ENCODE measurements around the gene CHMP4A.
A peak's percentile ranks its signal among the peaks of the same experiment; 100 is the strongest.
"Not testable (repeated sequence)": the region's sequence is repeated elsewhere in the genome, so short reads cannot be mapped to it uniquely, and the experiment has no call there.

CHMP4A gene

DNA sequence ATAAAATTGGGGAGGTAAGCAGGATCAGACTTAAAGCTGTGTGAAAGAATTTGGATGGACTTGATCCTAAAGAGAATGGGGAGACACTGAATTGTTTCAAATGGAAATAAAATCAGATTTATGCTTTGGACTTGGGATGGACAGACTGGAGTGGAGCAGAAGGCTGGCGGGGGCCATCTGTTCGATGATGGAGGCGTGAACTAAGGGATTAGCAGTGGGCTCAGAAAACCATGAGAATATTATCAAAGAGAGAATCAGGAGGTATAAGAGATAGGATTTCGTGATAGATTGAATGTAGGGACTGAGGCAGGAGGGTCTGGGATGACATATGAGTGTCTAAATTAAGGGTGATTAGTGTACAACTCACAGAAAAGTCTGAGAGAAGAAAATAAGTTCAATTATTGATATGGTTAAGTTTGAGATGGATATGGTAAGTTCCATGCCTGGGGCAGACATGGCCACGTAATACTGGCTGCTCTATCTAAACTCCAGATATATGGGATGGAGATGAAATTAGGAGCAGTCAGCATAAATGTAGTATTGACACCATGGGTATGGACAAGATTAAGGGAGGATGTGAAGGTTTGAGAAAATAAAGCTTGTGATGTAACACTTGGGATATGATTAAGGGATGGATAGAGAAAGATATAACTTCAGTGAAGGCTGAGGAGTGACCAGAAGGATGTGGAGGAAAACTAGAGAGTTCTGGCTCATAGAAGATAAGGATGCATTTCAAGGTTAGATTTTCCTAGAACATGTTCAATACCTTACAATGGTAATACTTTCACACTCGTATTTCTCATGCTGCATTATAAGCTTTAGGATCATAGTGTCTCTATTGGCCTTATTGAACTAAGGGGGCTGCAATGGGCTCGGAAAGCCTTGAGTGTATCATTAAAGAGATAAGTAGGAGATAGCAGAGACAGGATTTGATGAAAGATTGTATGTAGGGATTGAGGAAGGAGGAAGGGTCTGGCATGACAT, 8.8 kb downstream of the CHMP4A start:
- CTCF ChIA-PET, result no interaction called here

DNA sequence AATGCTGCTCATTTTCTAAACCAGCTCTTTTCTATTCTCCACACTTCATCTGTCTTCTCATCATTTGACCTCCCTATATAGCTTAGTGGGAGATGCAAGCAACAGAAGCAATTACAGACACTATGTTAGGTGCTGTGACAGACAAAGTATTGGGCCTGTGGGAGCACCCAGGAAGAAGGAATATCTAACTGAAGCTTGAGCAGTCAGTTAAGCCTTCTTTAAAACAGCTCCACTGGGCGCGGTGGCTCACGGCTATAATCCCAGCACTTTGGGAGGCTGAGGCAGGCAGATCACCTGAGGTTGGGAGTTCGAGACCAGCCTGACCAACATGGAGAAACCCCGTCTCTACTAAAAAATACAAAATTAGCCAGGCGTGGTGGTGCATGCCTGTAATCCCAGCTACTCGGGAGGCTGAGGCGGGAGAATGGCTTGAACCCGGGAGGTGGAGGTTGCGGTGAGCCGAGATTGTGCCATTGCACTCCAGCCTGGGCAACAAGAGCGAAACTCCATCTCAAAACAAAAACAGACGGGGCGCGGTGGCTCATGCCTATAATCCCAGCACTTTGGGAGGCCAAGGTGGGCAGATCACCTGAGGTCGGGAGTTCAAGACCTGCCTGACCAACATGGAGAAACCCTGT, 9.9 kb downstream of the CHMP4A start:
- not testable (repeated sequence) for H3K27me3 Mint-ChIP-seq, H3K27ac Mint-ChIP-seq, DNase-seq, H3K4me3 Mint-ChIP-seq
- Mint-ChIP-seq H3K36me3 (peaks cover 85% of the 10 kb centered on the region), H3K9me3 (peaks cover 17% of the 10 kb centered on the region), H3K4me1 (peaks cover 27% of the 10 kb centered on the region)
- CTCF ChIA-PET, result interaction anchor here (1.2 to 1.3 kb wide), 2 partner anchors 94 to 105 kb away, joined by 4 read pairs; partner anchors contain the start of gene CIDEB

More for the DNA sequence above, 8.8 kb downstream of the CHMP4A start:
- Mint-ChIP-seq H3K4me3 (no peak overlapping the region), H3K27me3 (no peaks in the 10 kb centered on the region), H3K9me3 (peaks cover 17% of the 10 kb centered on the region), H3K4me1 (peaks cover 18% of the 10 kb centered on the region), H3K27ac (no peak overlapping the region), H3K36me3 (peaks cover 82% of the 10 kb centered on the region)
- no peak for DNase-seq

DNA sequence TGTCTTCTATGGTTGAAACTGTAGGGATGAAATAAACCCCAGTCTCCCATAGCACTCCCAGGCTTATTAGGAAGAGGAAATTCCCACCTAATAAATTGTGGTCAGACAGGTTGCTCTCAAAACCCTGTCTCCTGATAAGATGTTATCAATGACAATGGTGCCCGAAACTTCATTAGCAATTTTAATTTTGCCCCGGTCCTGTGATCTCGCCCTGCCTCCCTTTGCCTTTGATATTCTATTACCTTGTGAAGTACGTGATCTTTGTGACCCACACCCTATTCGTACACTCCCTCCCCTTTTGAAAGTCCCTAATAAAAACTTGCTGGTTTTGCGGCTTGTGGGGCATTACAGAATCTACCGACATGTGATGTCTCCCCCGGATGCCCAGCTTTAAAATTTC, 10.8 kb downstream of the CHMP4A start:
- not testable (repeated sequence) for H3K27ac Mint-ChIP-seq, H3K4me3 Mint-ChIP-seq, H3K27me3 Mint-ChIP-seq, DNase-seq
- peaks cover 24% of the 10 kb centered on the region for H3K4me1 Mint-ChIP-seq
- CTCF ChIA-PET, result interaction anchor here (1.2 to 1.3 kb wide), 2 partner anchors 94 to 106 kb away, joined by 4 read pairs; partner anchors contain the start of gene CIDEB
- peaks cover 79% of the 10 kb centered on the region for H3K36me3 Mint-ChIP-seq
- peaks cover 17% of the 10 kb centered on the region for H3K9me3 Mint-ChIP-seq

DNA sequence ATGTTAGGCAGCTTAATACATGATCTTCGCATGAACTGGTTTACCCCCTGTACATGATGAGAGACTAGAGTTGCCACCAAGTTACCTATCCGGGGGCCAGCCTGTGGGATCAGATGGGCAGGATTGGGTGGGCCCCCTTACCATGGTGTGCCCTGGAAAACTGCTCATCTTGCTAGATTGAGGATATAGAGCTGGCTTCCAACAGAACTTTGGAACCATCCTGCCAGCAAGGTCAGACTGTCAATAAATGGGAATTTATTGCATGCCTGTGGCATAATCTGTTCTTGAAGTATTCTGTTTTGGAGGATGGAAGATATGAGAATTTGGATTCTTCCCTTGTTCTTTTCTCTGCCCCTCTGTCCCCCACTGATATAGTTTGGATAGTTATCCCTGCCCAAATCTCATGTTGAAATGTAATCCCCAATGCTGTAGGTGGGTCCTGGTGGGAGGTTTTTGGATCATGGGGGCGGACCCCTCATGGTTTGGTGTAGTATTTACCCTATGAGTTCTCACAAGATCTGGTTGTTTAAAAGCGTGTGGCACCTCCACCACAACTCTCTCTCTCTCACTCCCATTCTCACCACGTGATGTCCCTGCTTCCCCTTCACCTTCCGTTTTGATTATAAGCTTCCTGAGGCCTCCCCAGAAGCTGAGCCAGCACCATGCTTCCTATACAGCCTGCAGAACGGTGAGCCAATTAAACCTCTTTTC, 14.3 kb downstream of the CHMP4A start:
- Mint-ChIP-seq H3K36me3 (peaks cover 58% of the 10 kb centered on the region), H3K9me3 (peaks cover 17% of the 10 kb centered on the region), H3K27ac (no peak overlapping the region), H3K27me3 (no peaks in the 10 kb centered on the region), H3K4me3 (no peak overlapping the region), H3K4me1 (peaks cover 38% of the 10 kb centered on the region)
- no peak for DNase-seq
- CTCF ChIA-PET, result interaction anchor here (0.6 kb wide), 2 partner anchors 17 to 41 kb away, joined by 3 to 5 read pairs; partner anchors contain the start of gene MDP1

DNA sequence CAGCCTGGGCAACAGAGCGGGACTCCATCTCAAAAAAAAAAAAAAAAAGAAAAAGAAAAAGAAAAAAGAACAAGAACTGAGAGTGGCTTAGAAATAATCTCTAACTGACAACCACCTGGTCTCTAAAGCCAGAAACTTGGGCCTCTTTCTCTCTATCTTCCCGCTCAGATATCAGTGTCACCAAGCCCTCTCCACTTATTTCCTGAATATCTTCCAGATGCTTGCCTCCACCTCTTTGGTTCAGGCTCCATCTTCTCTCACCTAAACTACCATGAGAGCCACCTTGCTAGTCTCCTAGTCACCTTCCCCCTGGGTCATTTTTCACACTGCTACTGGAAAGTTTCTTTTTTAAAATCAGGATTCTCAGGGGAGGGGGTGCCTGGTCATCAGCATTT, 16.2 kb downstream of the CHMP4A start:
- CTCF ChIA-PET, result interaction anchor here (1.4 to 2.7 kb wide), 2 partner anchors 18 to 113 kb away, joined by 3 to 8 read pairs; partner anchors contain the start of genes LTB4R2 and MDP1
- H3K9me3 Mint-ChIP-seq, result peaks cover 6% of the 10 kb centered on the region
- no peak overlapping the region for H3K27ac Mint-ChIP-seq
- no peak for DNase-seq
- H3K27me3 Mint-ChIP-seq, result no peaks in the 10 kb centered on the region
- H3K36me3 Mint-ChIP-seq, result peaks cover 54% of the 10 kb centered on the region
- peak overlapping the region; percentile 98 for H3K4me3 Mint-ChIP-seq
- H3K4me1 Mint-ChIP-seq, result peaks cover 51% of the 10 kb centered on the region

DNA sequence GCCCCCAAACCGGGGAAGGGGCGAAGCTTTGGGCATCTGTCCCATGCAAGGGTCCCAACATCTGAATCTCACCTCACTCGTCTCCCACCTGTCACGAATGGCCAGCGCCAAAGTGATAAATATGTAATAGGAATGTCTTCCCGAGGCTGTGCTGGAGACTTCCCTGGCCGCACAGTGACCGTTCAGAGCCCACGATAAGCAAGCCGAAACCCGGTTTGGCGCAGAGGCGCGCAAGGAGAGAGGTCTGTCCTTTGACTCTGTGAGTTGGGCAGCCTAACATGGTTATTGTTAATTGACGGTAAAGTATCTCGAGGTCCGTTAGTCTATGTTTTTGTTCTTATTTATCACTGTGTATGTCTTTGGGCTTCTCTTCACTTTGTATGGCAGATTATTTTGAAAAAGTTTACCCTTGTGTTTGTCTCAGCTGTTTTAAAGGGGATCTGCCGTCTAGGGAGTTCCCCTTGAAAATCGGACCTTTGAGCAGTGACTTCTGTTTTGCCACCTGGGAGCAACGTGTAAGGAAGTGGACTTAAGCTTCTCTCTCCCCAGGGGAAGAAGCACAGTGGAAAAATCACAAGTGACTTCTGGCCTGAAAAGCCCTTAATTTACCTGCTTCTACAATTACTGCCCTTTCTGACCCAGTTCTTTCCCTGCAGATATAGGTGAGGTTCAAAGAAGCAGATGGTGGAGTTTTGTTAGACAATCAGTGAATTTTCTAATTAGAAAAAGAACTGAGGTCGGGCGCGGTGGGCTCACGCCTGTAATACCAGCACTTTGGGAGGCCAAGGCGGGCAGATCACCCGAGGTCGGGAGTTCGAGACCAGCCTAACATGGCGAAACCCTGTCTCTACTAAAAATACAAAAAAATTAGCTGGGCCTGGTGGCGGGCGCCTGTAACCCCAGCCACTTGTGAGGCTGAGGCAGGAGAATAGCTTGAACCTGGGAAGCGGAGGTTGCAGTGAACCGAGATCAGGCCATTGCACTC, 16.9 kb downstream of the CHMP4A start:
- DNase-seq, result no peak
- H3K36me3 Mint-ChIP-seq, result peaks cover 55% of the 10 kb centered on the region
- CTCF ChIA-PET, result interaction anchor here (0.9 to 2.7 kb wide), 6 partner anchors 17 to 235 kb away, joined by 3 to 8 read pairs (median 4); partner anchors contain the start of genes CHMP4A, IRF9, LTB4R2 and MDP1
- H3K4me1 Mint-ChIP-seq, result peaks cover 55% of the 10 kb centered on the region
- H3K27me3 Mint-ChIP-seq, result no peaks in the 10 kb centered on the region
- peak overlapping the region; percentile 98 for H3K27ac Mint-ChIP-seq
- peaks cover 1% of the 10 kb centered on the region for H3K9me3 Mint-ChIP-seq
- peak overlapping the region; percentile 98 for H3K4me3 Mint-ChIP-seq

DNA sequence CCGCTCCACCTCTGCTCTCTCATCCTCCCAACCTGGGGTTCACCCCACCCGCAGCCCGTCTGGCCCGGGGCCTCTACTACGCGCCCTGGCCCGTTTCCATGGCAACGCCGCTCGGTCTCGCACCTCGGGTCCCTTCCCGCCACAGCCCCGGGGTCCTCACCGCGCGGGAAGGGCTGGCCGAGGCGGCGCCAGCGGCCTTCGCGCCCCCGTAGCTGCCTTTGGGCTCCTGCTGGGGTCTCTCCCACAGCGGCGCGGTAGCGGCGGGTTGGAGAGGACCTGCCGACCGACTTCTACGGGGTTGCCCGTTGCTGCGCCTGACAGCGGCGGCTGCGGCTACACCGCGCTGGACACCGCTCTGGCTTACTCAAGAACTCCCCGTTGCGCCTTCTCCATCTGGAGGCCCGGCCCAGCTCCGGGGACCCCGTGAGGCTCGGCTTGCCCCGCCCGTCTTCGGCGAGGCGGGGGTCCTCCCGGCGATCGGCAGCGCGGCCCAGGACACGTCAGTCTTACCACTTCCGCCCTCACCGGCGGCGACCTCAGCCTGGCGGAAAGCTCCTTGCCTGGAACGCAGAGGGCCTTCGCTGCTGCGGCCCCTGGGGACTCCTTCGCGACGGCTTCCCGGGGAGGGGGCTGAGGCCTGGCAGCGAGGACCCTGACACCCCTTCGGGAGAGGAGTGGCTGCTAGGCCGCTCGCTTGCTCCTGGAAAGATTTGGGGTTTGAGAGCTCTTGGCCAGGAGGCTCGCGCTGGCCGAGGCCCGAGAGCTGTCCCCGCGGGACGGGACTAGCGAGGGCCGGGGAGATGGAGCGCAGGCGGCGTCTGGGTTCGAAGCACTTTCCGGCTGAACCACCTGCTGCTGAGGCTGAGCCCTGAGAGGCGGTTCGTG, 17.9 kb downstream of the CHMP4A start, which contains the start of gene TM9SF1:
Gene TM9SF1 (minus strand): TSS at position 256 of the 885 bp plus-strand sequence. CDS start 422 bp downstream, outside the sequence.
- CTCF ChIA-PET, result interaction anchor here (1.0 to 2.7 kb wide), 7 partner anchors 20 to 236 kb away, joined by 3 to 8 read pairs (median 5); partner anchors contain the start of genes CIDEB, IRF9, LTB4R2 and MDP1
- Mint-ChIP-seq H3K4me1 (peaks cover 58% of the 10 kb centered on the region), H3K36me3 (peaks cover 52% of the 10 kb centered on the region), H3K4me3 (peak within 1 kb of the TSS; percentile 98), H3K9me3 (no peaks in the 10 kb centered on the region), H3K27ac (peak within 1 kb of the TSS; percentile 98), H3K27me3 (no peaks in the 10 kb centered on the region)
- peak; percentile 94 for DNase-seq

DNA sequence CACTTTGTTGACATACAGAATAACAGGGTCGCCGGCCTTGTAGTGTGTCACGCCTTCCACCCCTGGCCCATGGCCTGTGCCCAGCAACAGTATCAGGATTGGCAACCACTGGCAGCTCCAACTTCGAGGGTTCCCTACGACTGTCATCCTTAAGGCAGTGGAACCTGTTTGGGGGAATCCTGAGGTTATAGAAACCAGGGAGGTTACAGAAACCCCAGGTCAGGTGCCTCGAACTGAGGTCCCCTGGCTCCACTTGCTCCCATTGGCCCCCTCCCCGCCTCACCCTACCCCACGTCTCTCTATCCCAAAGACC, 18.5 kb downstream of the CHMP4A start:
- Mint-ChIP-seq H3K4me1 (peaks cover 64% of the 10 kb centered on the region), H3K36me3 (peaks cover 49% of the 10 kb centered on the region), H3K27ac (peak overlapping the region; percentile 98)

DNA sequence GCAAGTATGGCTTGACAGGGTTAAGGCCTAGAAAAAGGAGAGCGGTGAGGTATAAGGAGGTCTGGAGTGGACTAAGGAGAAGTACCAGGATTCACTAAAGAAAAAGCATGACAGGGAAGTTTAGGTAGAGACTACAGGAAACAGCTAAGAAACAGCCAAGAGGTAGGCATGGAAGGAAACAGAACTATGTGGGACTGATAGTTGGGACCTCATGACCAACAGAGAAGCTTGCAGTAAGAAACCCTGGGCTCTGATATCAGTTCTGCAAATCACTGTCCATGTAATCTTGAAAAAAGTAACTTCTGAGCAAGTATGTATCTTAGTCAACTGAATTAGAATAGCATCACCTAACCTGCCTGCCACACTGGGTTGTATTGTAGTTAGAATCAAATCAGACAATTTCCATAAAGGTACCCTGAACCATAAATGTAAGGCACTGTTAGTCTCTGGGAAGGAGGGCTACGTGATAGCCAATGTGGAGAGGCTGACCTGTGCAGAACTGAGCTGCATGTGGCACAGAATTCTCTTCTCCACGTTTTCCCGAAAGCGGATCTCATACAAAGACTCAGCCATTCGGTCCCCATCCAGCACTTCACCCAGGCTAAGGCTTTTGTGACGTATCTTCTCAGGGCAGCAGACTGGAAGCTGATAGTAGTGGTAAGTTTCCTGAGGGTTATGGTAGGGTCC, 19.0 kb downstream of the CHMP4A start:
- Mint-ChIP-seq H3K27me3 (no peaks in the 10 kb centered on the region), H3K27ac (peak overlapping the region; percentile 98), H3K4me3 (peak overlapping the region; percentile 98), H3K4me1 (peaks cover 67% of the 10 kb centered on the region), H3K36me3 (peaks cover 48% of the 10 kb centered on the region), H3K9me3 (no peaks in the 10 kb centered on the region)
- no peak for DNase-seq
- CTCF ChIA-PET, result interaction anchor here (0.7 to 2.7 kb wide), 4 partner anchors 21 to 139 kb away, joined by 4 to 8 read pairs (median 5); partner anchors contain the start of genes CIDEB and MDP1

More for the DNA sequence above, 18.5 kb downstream of the CHMP4A start:
- H3K27me3 Mint-ChIP-seq, result no peaks in the 10 kb centered on the region
- H3K4me3 Mint-ChIP-seq, result peak overlapping the region; percentile 98
- H3K9me3 Mint-ChIP-seq, result no peaks in the 10 kb centered on the region
- no peak for DNase-seq
- CTCF ChIA-PET, result interaction anchor here (1.0 to 2.7 kb wide), 3 partner anchors 20 to 139 kb away, joined by 5 to 8 read pairs (median 5); partner anchors contain the start of genes CIDEB and MDP1

DNA sequence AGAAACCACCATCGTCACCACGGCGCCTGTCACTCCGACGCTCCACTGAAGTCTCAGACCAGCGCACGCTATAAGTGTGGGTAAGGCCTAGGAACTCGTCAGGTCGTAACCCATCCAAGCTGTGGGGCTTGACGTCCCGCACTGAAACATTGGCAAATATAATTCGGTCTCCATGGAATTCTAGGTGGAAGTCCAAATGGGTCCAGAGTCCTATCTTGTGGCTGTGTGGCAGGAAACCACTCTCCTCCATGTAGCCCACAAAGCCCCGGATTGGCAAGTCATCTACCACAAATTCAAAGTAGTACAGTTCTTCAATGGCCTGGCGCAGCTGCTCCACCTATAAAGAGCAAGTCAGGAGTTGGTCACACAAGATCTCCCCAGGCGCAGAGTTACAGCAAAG, 20.4 kb downstream of the CHMP4A start:
- Mint-ChIP-seq H3K27ac (peak overlapping the region; percentile 68), H3K4me1 (peaks cover 68% of the 10 kb centered on the region), H3K9me3 (no peaks in the 10 kb centered on the region), H3K36me3 (peaks cover 42% of the 10 kb centered on the region), H3K4me3 (no peak overlapping the region), H3K27me3 (no peaks in the 10 kb centered on the region)
- CTCF ChIA-PET, result no interaction called here
- DNase-seq, result no peak

DNA sequence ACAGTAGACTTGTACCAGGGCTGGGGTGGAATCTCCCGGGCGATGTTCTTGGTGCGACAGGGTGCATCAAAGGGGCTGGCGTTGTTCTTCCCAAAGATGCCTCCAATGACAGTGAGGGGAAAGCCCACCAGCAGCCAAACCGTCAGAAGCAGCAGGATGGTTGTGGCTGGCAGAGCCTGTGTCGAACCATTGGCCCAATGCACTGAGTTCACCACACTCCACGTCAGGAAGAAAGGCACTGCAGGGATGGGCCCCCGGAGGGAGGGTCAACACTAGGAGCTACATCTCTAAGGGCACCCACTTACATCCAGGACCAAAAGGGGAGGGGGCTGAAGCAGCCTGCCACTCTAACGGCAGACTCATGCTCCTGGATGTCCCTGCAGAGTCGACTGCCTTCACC, 22.9 kb downstream of the CHMP4A start:
- CTCF ChIA-PET, result no interaction called here
- Mint-ChIP-seq H3K36me3 (peaks cover 49% of the 10 kb centered on the region), H3K27ac (no peak overlapping the region), H3K9me3 (no peaks in the 10 kb centered on the region), H3K4me1 (peaks cover 65% of the 10 kb centered on the region), H3K4me3 (no peak overlapping the region), H3K27me3 (no peaks in the 10 kb centered on the region)
- DNase-seq, result no peak
